UCSD-AML1 (cell line): ENCODE data around the gene SORCS2.
"Not testable (repeated sequence)": the region's sequence is repeated elsewhere in the genome, so short reads cannot be mapped to it uniquely, and the experiment has no call there.

Experiments
- DNase-seq: peaks from one replicate; lab custom pipeline; 2025; ENCODE audit not compliant: unreplicated experiment; lab: John Stamatoyannopoulos, UW

The SORCS2 gene

GRCh38 chr4:7159923-7160322 is 32.4 kb upstream of the SORCS2 start:
- DNase-seq: no peak

GRCh38 chr4:7160439-7160838 is 31.9 kb upstream of the SORCS2 start:
- no peak for DNase-seq

- DNase-seq: no peak
These were observed 31.3 kb upstream of the SORCS2 start for GRCh38 chr4:7160951-7161440.

- DNase-seq: no peak
These were observed 30.6 kb upstream of the SORCS2 start for GRCh38 chr4:7161721-7162214.

- DNase-seq: not testable (repeated sequence)
These were observed 27.1 kb upstream of the SORCS2 start for GRCh38 chr4:7165056-7165873.

GRCh38 chr4:7165874-7166201 is 26.5 kb upstream of the SORCS2 start:
- DNase-seq: no peak

- DNase-seq: no peak
These were observed 26.1 kb upstream of the SORCS2 start for GRCh38 chr4:7166237-7166636.

- no peak for DNase-seq
These were observed 25.2 kb upstream of the SORCS2 start for GRCh38 chr4:7166981-7167700.

GRCh38 chr4:7167706-7168105 is 24.6 kb upstream of the SORCS2 start:
- DNase-seq: no peak

- DNase-seq: no peak
These were observed 24.2 kb upstream of the SORCS2 start for GRCh38 chr4:7168106-7168505.

GRCh38 chr4:7169134-7169533 is 23.2 kb upstream of the SORCS2 start:
- DNase-seq: peak; percentile 33

- no peak for DNase-seq
These were observed 22.3 kb upstream of the SORCS2 start for GRCh38 chr4:7170012-7170411.

- no peak for DNase-seq
These were observed 21.0 kb upstream of the SORCS2 start for GRCh38 chr4:7171191-7171900.

- no peak for DNase-seq
These were observed 19.8 kb upstream of the SORCS2 start for GRCh38 chr4:7172508-7172907.

- DNase-seq: no peak
These were observed 19.4 kb upstream of the SORCS2 start for GRCh38 chr4:7172946-7173345.

GRCh38 chr4:7173841-7174449 is 18.4 kb upstream of the SORCS2 start:
- no peak for DNase-seq

- no peak for DNase-seq
These were observed 13.2 kb upstream of the SORCS2 start for GRCh38 chr4:7179158-7179557.

GRCh38 chr4:7180938-7181337 is 11.4 kb upstream of the SORCS2 start:
- DNase-seq: no peak

GRCh38 chr4:7182616-7183015 is 9.7 kb upstream of the SORCS2 start:
- DNase-seq: no peak

- DNase-seq: no peak
These were observed 9.2 kb upstream of the SORCS2 start for GRCh38 chr4:7183161-7183560.

- DNase-seq: no peak
These were observed 8.4 kb upstream of the SORCS2 start for GRCh38 chr4:7183780-7184460.
